Progenitor cell of endocrine pancreas (in vitro differentiated cells): Measurements from ENCODE around the gene SPNS2. TPM values are rescaled to one million over a fixed set of nuclear protein-coding genes. Genes with fewer than 3 reads are reported as not detected.

Experiments used
- DNase-seq: peaks from one replicate; pipeline ENCODE4 v3.0.0; 2021; ENCODE audit warnings: low spot score; ENCODE audit not compliant: unreplicated experiment
- H3K27ac Mint-ChIP-seq: 2 replicates; pipeline ENCODE4 v1.8.0; 2021; ENCODE audit warnings: mild to moderate bottlenecking, moderate library complexity, mixed read lengths
- H3K27me3 Mint-ChIP-seq: 2 replicates; pipeline ENCODE4 v1.8.0; 2021; ENCODE audit warnings: mixed read lengths
- H3K36me3 Mint-ChIP-seq: 2 replicates; pipeline ENCODE4 v1.8.0; 2022; ENCODE audit warnings: mixed read lengths; ENCODE audit not compliant: insufficient read depth
- H3K4me1 Mint-ChIP-seq: 2 replicates; pipeline ENCODE4 v1.8.0; 2021; ENCODE audit warnings: low read depth, mixed read lengths
- H3K4me3 Mint-ChIP-seq: 2 replicates; pipeline ENCODE4 v1.8.0; 2021; ENCODE audit warnings: low read depth, mild to moderate bottlenecking, moderate library complexity, mixed read lengths
- H3K9me3 Mint-ChIP-seq: 2 replicates; pipeline ENCODE4 v1.8.0; 2021; ENCODE audit warnings: low read depth, mixed read lengths
- total RNA-seq: library from RNA; stranded (reverse); gene quantifications from 2 replicates; pipeline ENCODE4 v1.2.1, GENCODE V29; 2021
- TF ChIP-seq, protein P1 (sequence below): fragments of 200-600 bp; sonication (generic); IDR thresholded peaks from one replicate; pipeline ENCODE4 v1.5.0; 2021; ENCODE audit warnings: antibody characterized with exemption, mild to moderate bottlenecking; ENCODE audit not compliant: unreplicated experiment

The SPNS2 gene
- total RNA-seq, 1 donor from 2014 or later: 0.60 TPM

DNA sequence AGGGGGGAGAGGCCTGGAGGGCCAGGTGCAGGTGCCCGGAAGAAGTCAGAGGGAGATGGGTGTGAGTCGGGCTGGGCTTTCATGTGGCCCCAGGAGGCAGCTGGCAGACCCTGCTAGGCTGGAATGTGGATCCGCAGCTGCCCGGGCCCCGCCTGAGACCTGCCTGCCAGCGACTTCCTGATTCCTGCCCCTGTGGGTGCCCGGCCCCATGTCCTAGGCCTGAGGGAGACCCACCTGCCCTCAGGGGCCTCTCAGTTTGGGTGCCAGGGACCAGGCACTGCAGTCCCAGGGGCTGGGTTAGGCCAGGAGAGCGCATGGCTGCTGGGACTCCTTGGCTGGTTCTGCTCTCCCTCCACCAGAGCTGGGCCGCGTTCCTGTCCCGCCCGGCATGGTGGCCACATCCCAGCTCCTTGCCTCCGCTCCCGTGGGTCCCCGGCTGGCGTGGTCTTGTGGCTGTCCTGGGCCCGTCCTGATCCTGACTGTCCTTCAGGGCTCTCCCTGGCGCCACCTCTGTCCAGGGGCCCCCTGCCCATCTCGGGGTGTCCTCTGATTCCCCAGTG, 22.1 kb upstream of the SPNS2 start:
- H3K36me3 Mint-ChIP-seq: no peaks in the 10 kb centered on the region
- TF ChIP-seq, protein P1, sequence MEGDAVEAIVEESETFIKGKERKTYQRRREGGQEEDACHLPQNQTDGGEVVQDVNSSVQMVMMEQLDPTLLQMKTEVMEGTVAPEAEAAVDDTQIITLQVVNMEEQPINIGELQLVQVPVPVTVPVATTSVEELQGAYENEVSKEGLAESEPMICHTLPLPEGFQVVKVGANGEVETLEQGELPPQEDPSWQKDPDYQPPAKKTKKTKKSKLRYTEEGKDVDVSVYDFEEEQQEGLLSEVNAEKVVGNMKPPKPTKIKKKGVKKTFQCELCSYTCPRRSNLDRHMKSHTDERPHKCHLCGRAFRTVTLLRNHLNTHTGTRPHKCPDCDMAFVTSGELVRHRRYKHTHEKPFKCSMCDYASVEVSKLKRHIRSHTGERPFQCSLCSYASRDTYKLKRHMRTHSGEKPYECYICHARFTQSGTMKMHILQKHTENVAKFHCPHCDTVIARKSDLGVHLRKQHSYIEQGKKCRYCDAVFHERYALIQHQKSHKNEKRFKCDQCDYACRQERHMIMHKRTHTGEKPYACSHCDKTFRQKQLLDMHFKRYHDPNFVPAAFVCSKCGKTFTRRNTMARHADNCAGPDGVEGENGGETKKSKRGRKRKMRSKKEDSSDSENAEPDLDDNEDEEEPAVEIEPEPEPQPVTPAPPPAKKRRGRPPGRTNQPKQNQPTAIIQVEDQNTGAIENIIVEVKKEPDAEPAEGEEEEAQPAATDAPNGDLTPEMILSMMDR: no peak
- H3K9me3 Mint-ChIP-seq: no peaks in the 10 kb centered on the region
- peaks cover 6% of the 10 kb centered on the region for H3K27me3 Mint-ChIP-seq
- no peak overlapping the region for H3K27ac Mint-ChIP-seq
- DNase-seq: no peak
- no peak overlapping the region for H3K4me3 Mint-ChIP-seq
- H3K4me1 Mint-ChIP-seq: peaks cover 12% of the 10 kb centered on the region

DNA sequence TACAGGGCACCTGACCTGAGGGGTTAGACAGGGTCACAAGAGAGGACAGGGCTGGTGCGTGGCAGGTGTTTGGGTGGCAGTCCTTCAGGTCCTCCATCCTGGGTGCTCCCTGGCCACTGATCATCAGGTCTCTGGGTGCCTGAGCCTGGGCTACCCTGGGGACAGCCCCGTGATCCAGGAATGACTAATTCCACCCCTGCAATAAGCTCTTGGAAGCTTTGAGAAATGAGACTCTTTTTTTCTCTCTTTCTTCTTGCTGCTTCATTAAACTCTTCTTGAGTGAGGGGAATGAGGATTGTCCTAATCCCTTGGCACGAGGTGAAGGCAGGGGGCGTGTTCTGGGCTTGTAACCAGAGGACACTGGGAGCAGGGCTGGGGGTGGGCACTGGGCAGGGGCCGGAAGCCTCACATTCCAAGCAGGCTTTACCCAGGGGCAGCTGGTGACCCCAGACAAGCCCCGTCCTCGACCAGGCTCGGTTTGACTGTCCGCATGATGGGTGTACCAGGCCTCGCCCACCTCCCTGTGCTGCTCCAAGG, 21.4 kb upstream of the SPNS2 start:
- peaks cover 12% of the 10 kb centered on the region for H3K4me1 Mint-ChIP-seq
- H3K27me3 Mint-ChIP-seq: peaks cover 3% of the 10 kb centered on the region
- H3K27ac Mint-ChIP-seq: no peak overlapping the region
- no peak overlapping the region for H3K4me3 Mint-ChIP-seq
- TF ChIP-seq, protein P1: no peak
- H3K9me3 Mint-ChIP-seq: no peaks in the 10 kb centered on the region
- no peak for DNase-seq
- no peaks in the 10 kb centered on the region for H3K36me3 Mint-ChIP-seq

GRCh38 chr17:4478318-4478830, 20.3 kb upstream of the SPNS2 start:
- TF ChIP-seq, protein P1: no peak
- DNase-seq: no peak
- no peaks in the 10 kb centered on the region for H3K36me3 Mint-ChIP-seq
- H3K4me3 Mint-ChIP-seq: no peak overlapping the region
- H3K9me3 Mint-ChIP-seq: no peaks in the 10 kb centered on the region
- H3K27me3 Mint-ChIP-seq: peaks cover 3% of the 10 kb centered on the region
- no peak overlapping the region for H3K27ac Mint-ChIP-seq
- peaks cover 12% of the 10 kb centered on the region for H3K4me1 Mint-ChIP-seq

DNA sequence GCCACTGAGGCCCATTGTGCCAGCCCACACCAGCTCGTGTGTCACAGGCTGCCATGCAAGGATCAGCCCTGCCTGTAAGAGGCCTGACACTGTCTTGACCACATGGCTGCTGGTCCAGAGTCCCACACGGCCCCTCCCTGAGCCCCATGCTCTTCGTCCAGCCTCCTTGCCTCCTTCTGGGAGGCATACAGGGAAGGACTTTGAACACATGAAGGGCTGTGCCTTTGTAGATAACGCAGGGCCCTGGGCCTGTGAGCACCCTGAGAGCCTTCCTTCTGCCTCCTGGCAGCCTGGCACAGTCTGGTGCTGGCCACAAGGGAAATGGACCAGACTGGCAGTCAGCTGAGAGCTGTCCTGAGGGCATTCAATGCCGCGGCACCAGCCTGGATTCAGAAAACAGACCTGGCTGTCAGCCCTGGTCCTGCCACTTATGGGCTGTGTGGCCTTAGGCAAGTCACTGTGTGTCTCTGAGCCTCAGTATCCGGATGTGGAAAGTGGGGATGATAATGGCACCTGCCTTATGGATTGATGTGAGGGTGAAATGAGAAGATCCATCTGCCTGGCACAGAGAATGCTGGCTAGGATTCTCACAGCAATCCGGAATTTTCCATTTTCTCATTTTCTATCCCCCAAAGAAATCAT, 19.2 kb upstream of the SPNS2 start:
- H3K4me1 Mint-ChIP-seq: peaks cover 12% of the 10 kb centered on the region
- H3K36me3 Mint-ChIP-seq: no peaks in the 10 kb centered on the region
- TF ChIP-seq, protein P1: no peak
- H3K27me3 Mint-ChIP-seq: peaks cover 7% of the 10 kb centered on the region
- no peak for DNase-seq
- H3K9me3 Mint-ChIP-seq: no peaks in the 10 kb centered on the region
- no peak overlapping the region for H3K4me3 Mint-ChIP-seq
- no peak overlapping the region for H3K27ac Mint-ChIP-seq

DNA sequence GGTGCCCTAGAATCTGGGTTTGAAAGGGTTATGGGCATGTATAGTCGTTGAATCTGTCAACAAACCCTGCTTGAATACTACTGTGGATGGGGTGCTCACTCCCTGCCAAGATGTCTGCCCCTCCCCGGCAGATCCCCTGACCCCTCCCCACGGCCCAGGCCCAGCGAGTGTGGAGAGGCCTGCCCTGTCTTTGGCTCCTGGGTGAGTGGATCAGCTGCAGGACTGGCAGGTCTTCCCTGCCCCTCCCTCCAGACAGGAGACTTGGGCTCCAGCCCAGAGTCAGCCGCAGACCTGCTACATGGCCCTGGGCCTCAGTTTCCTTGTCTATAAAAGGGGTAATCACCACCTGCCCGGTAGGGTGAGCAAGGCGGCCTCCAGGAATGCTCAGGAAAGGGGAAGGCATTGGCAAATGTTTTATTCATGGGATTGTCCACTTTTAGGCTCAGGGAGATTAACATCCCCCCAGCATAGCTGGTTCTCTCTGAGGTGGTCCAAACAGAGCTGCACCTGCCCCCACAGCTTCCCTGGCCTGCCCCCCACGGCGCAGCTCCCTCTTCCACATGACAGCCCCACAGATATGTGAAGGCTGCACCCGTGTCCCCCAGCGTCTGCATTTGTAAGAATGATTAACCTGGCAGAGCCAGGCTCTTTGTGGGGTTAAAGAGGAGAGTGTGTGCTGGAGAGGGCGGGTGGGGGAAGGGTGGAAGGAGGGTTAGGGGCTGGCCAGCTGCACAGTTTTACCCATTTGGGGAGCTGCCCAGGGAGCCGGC, 18.5 kb upstream of the SPNS2 start:
- H3K9me3 Mint-ChIP-seq: no peaks in the 10 kb centered on the region
- TF ChIP-seq, protein P1: no peak
- peaks cover 12% of the 10 kb centered on the region for H3K4me1 Mint-ChIP-seq
- H3K36me3 Mint-ChIP-seq: no peaks in the 10 kb centered on the region
- no peak overlapping the region for H3K27ac Mint-ChIP-seq
- H3K4me3 Mint-ChIP-seq: no peak overlapping the region
- DNase-seq: no peak
- H3K27me3 Mint-ChIP-seq: peaks cover 4% of the 10 kb centered on the region
